GM12872 (cell line): ENCODE measurements around the gene TBC1D14.

ENCODE experiments used
- CTCF ChIP-seq: IDR thresholded peaks from 3 replicates; pipeline ENCODE4 v1.5.1; 2011; ENCODE audit warnings: low read depth, mild to moderate bottlenecking, low read length, moderate library complexity; ENCODE audit not compliant: insufficient read depth

Gene TBC1D14

GRCh38 chr4:7027284-7027683, 117.7 kb downstream of the TBC1D14 start:
- no peak for TF ChIP-seq CTCF

DNA sequence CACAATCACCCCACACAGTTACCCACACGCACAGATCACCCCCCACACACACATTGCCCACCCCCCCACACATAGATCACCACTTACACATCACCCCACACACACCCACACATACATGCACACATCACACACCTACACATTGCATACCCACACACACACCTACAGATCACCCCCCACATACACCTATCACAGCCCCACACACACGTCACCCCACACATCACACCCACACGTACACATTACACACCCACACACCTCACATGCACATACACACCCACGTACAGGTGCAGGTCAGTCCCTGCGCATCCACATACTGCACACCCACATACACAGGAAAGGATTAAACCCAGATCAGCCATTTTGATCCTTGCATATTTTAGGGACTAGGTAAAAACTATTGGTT, 118.3 kb downstream of the TBC1D14 start:
- no peak for TF ChIP-seq CTCF

- TF ChIP-seq CTCF, result no peak
Measured at GRCh38 chr4:7029212-7029611, 119.6 kb downstream of the TBC1D14 start.

GRCh38 chr4:7029921-7030320, 120.3 kb downstream of the TBC1D14 start:
- no peak for TF ChIP-seq CTCF

GRCh38 chr4:7030856-7031255, 121.2 kb downstream of the TBC1D14 start:
- TF ChIP-seq CTCF, result no peak

DNA sequence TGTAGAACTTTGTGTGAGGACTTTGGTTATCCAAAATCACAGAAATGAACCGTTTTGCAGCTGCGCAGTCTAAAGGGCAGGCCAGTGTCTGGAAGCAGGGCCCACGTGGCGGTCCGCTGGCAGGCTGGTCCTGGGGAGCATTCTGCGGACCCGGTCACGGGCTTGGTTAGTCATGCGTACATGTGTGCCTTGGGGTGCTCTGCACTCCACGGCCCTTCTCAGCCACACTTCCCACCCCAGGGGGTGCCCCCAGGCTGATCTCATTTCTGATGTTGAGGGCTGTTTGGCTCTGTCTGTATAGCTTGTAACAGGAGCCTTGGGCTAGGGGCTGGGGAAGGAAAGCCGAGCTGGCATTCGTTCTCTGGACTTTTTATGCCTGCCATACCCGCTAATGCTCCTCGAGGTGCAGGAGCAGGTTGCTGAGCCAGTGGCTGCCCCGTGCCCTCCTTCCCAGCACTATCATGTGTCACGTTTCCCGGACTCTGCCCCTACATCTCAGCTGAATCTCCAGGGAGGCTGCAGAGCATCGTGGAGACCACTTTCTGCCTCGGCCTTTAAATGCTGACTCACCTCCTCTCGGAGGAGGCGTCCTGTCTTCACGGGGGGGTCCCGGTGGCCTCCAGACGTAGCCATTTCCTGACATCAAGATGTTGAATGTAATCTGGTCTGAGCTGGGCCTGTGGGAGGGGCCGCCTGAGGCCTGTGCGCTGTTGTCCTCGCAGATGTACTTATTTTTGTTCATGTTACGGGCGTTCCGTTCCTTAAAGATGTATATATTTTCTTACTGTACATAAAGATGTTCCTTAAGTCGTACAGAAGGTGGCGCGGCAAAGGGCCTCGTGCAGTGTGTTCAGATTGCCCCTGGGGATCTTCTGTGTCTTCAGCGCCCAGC, 122.2 kb downstream of the TBC1D14 start:
- TF ChIP-seq CTCF, result no peak

GRCh38 chr4:7032596-7032995, 123.0 kb downstream of the TBC1D14 start:
- no peak for TF ChIP-seq CTCF
